ACC112 (cell line): ENCODE measurements around the gene TH.

Source experiments
- H2AFZ ChIP-seq: fragments of 200-600 bp; sonication (generic); one replicate; pipeline ENCODE4 v1.6.0; 2017; ENCODE audit warnings: antibody characterized with exemption, low read length; ENCODE audit not compliant: unreplicated experiment
- H3K27ac ChIP-seq: fragments of 200-600 bp; sonication (generic); 2 replicates; pipeline ENCODE4 v1.5.1; 2014; ENCODE audit warnings: low read depth, mild to moderate bottlenecking, antibody characterized with exemption, low read length, moderate library complexity
- H3K27me3 ChIP-seq: fragments of 200-600 bp; sonication (generic); 2 replicates; pipeline ENCODE4 v1.6.1; 2014; ENCODE audit warnings: mild to moderate bottlenecking, antibody characterized with exemption, low read length, moderate library complexity, mixed read lengths; ENCODE audit not compliant: insufficient read depth
- H3K36me3 ChIP-seq: fragments of 200-600 bp; sonication (generic); 2 replicates; pipeline ENCODE4 v1.6.1; 2016; ENCODE audit warnings: mild to moderate bottlenecking, antibody characterized with exemption, low read length, moderate library complexity, mixed read lengths; ENCODE audit not compliant: insufficient read depth
- H3K4me1 ChIP-seq: fragments of 200-600 bp; sonication (generic); one replicate; pipeline ENCODE4 v1.6.1; 2016; ENCODE audit warnings: low read length, mixed read lengths; ENCODE audit not compliant: insufficient read depth, unreplicated experiment, control insufficient read depth
- H3K4me3 ChIP-seq: fragments of 200-600 bp; sonication (generic); 2 replicates; pipeline ENCODE4 v1.5.1; 2014; ENCODE audit warnings: mild to moderate bottlenecking, low read depth, low read length
- H3K79me2 ChIP-seq: fragments of 200-600 bp; sonication (generic); one replicate; pipeline ENCODE4 v1.6.0; 2016; ENCODE audit warnings: low read length; ENCODE audit not compliant: control insufficient read depth, unreplicated experiment, insufficient read depth

The TH gene

GRCh38 chr11:2171591-2172003 is at the start of gene TH:
TSS of gene TH (minus strand) at chr11:2171815. CDS start at chr11:2171786, 29 bp downstream.
- peaks cover 4% of the 10 kb centered on the region for H3K4me1 ChIP-seq
- no peak within 1 kb of the TSS for H3K27ac ChIP-seq
- H3K4me3 ChIP-seq, result no peak within 1 kb of the TSS
- no peaks in the 10 kb centered on the region for H3K79me2 ChIP-seq
- H3K27me3 ChIP-seq, result no peaks in the 10 kb centered on the region
- H2AFZ ChIP-seq, result no peak within 1 kb of the TSS
- no peaks in the 10 kb centered on the region for H3K36me3 ChIP-seq

- Histone ChIP-seq H2AFZ (no peak overlapping the region), H3K27me3 (peaks cover 88% of the 10 kb centered on the region), H3K4me3 (no peak overlapping the region), H3K79me2 (no peaks in the 10 kb centered on the region), H3K4me1 (no peaks in the 10 kb centered on the region), H3K27ac (no peak overlapping the region), H3K36me3 (no peaks in the 10 kb centered on the region)
These were observed 49.4 kb upstream of the TH start for GRCh38 chr11:2221024-2221423.

- Histone ChIP-seq H3K27me3 (peaks cover 82% of the 10 kb centered on the region), H3K79me2 (no peaks in the 10 kb centered on the region), H3K4me1 (no peaks in the 10 kb centered on the region), H3K4me3 (no peak overlapping the region), H3K36me3 (no peaks in the 10 kb centered on the region), H3K27ac (no peak overlapping the region), H2AFZ (no peak overlapping the region)
These were observed 48.7 kb upstream of the TH start for GRCh38 chr11:2220173-2220771.

GRCh38 chr11:2219318-2220017 is 47.9 kb upstream of the TH start:
- H3K4me1 ChIP-seq, result no peaks in the 10 kb centered on the region
- no peak overlapping the region for H3K27ac ChIP-seq
- peaks cover 76% of the 10 kb centered on the region for H3K27me3 ChIP-seq
- H3K4me3 ChIP-seq, result no peak overlapping the region
- no peaks in the 10 kb centered on the region for H3K79me2 ChIP-seq
- H2AFZ ChIP-seq, result no peak overlapping the region
- no peaks in the 10 kb centered on the region for H3K36me3 ChIP-seq

- Histone ChIP-seq H3K4me3 (no peak overlapping the region), H3K4me1 (no peaks in the 10 kb centered on the region), H3K36me3 (no peaks in the 10 kb centered on the region)
These were observed 46.5 kb upstream of the TH start for GRCh38 chr11:2218031-2218633.

GRCh38 chr11:2217211-2218030 is 45.8 kb upstream of the TH start:
- Histone ChIP-seq H3K36me3 (no peaks in the 10 kb centered on the region), H3K79me2 (no peaks in the 10 kb centered on the region), H3K4me1 (no peaks in the 10 kb centered on the region), H2AFZ (no peak overlapping the region), H3K27ac (no peak overlapping the region), H3K4me3 (no peak overlapping the region), H3K27me3 (peaks cover 59% of the 10 kb centered on the region)

More at GRCh38 chr11:2218031-2218633, 46.5 kb upstream of the TH start:
- peaks cover 66% of the 10 kb centered on the region for H3K27me3 ChIP-seq
- no peaks in the 10 kb centered on the region for H3K79me2 ChIP-seq
- H2AFZ ChIP-seq, result no peak overlapping the region
- H3K27ac ChIP-seq, result no peak overlapping the region

GRCh38 chr11:2216400-2217064 is 44.9 kb upstream of the TH start:
- Histone ChIP-seq H3K4me1 (no peaks in the 10 kb centered on the region), H3K36me3 (no peaks in the 10 kb centered on the region), H3K4me3 (no peak overlapping the region), H3K79me2 (no peaks in the 10 kb centered on the region), H3K27me3 (peaks cover 50% of the 10 kb centered on the region), H3K27ac (no peak overlapping the region), H2AFZ (no peak overlapping the region)

GRCh38 chr11:2215561-2216399 is 44.2 kb upstream of the TH start:
- Histone ChIP-seq H3K79me2 (no peaks in the 10 kb centered on the region), H3K27me3 (peaks cover 46% of the 10 kb centered on the region), H2AFZ (no peak overlapping the region), H3K4me1 (no peaks in the 10 kb centered on the region), H3K27ac (no peak overlapping the region), H3K4me3 (no peak overlapping the region), H3K36me3 (no peaks in the 10 kb centered on the region)

GRCh38 chr11:2215230-2215560 is 43.6 kb upstream of the TH start:
- H2AFZ ChIP-seq, result no peak overlapping the region
- no peak overlapping the region for H3K4me3 ChIP-seq
- no peaks in the 10 kb centered on the region for H3K79me2 ChIP-seq
- H3K36me3 ChIP-seq, result no peaks in the 10 kb centered on the region
- peaks cover 44% of the 10 kb centered on the region for H3K27me3 ChIP-seq
- H3K27ac ChIP-seq, result no peak overlapping the region
- no peaks in the 10 kb centered on the region for H3K4me1 ChIP-seq
